ENCODE measurements around the gene AGPAT3. TPM values are rescaled to one million over a fixed set of nuclear protein-coding genes. Genes with fewer than 3 reads are reported as not detected.

The AGPAT3 gene
- total and polyA plus RNA-seq, 8 donors, result 9.9 to 83.1 (median 36.7) TPM

DNA sequence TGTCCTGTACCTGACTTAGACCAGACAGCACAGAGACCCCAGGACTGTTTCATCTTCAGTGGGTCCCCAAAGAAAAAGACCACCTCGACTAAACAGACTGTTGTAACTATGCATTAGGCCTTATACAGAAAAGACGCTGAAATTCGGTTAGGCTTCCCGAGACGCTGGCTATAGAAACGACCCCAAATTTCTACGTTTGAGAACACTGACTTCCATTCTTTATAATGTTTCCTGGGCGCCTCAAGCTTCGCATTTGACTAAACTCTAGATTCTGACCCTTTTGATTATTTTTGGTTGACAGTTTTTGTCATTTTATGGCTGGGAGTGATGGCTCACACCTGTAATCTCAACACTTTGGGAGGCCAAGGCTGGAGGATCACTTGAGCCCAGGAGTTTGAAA, 146.1 kb downstream of the AGPAT3 start:
- Histone ChIP-seq H3K4me1 (peaks cover 9 to 48% (median 40%) of the 10 kb centered on the region in 4 donors), H3K36me3 (no peaks in the 10 kb centered on the region), H3K4me3 (peak overlapping the region; percentile 88 to 97 (median 93)), H3K27ac (peak overlapping the region in 4 of 5 donors; percentile 94 to 98 (median 96)), H3K27me3 (no peaks in the 10 kb centered on the region), H3K9me3 (no peaks in the 10 kb centered on the region)
- 81 to 86% (median 83%) methylated on average over 9 of the region's 9 CpGs for WGBS, 5 donors
- no peak for DNase-seq
- intact Hi-C loops (cut with DNase I; ENCODE audit: low total_unique reads), result no loop called here
- TF ChIP-seq POLR2AphosphoS5 (IDR thresholded peaks at IDR 0.05) (no peak), EP300 (IDR thresholded peaks at IDR 0.05) (no peak), POLR2A (IDR thresholded peaks at IDR 0.05) (no peak)
- TF ChIP-seq, protein P1, sequence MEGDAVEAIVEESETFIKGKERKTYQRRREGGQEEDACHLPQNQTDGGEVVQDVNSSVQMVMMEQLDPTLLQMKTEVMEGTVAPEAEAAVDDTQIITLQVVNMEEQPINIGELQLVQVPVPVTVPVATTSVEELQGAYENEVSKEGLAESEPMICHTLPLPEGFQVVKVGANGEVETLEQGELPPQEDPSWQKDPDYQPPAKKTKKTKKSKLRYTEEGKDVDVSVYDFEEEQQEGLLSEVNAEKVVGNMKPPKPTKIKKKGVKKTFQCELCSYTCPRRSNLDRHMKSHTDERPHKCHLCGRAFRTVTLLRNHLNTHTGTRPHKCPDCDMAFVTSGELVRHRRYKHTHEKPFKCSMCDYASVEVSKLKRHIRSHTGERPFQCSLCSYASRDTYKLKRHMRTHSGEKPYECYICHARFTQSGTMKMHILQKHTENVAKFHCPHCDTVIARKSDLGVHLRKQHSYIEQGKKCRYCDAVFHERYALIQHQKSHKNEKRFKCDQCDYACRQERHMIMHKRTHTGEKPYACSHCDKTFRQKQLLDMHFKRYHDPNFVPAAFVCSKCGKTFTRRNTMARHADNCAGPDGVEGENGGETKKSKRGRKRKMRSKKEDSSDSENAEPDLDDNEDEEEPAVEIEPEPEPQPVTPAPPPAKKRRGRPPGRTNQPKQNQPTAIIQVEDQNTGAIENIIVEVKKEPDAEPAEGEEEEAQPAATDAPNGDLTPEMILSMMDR (IDR thresholded peaks at IDR 0.05), result no peak

DNA sequence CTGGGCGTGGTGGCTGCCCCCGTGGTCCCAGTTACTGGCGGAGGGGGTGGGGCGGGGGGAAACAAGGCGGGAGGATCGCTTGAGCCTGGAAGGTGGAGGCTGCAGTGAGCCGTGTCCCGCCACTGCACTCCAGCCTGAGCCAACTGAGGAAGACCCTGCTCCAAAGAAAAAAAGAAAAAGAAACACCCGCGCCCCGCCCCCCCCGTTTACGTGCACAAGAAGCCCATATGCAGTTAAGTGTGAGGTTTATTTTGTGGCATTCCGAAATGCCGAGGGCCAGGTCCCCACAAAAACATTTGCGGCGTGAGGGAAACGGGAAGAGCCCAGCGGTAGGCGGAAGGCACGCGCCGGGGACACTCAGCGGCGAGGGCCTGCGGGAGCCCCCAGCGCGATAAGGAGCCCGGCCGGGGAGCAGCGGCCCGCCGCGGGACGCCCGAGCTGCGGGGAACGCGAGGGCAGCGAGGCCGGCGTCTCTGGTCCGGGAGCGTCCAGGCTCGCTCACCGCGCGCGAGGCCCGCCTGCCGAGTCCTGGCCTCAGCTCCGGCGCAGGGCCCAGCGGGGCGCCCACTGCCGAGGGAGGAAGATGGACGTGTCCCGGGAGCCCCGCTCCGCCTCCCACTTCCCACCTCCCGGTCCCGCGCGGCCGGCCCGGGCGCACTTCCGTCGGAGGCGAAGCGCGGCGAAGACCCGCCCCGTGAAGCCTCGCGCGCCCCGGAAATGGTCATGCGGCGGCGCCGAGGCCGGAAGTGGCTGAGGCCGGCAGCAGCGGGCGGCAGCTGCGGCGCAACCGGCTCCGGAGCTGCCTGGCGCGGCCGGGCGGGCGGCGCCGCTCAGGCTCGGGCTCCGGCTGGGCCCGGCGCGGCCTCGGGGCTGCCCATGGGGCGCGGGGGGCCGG, 146.8 kb downstream of the AGPAT3 start, which contains the start of gene TRAPPC10:
TRAPPC10 (plus strand) TSS at position 731 of the 895 bp plus-strand sequence. CDS start 185 bp downstream, outside the sequence.
- peak within 1 kb of the TSS; percentile 94 to 98 (median 96) for H3K27ac ChIP-seq
- no peaks in the 10 kb centered on the region for H3K36me3 ChIP-seq
- WGBS, 5 donors, result 0 to 1% (median 0%) methylated on average over 36 to 107 of the region's 107 CpGs
- TF ChIP-seq POLR2AphosphoS5 (IDR thresholded peaks at IDR 0.05) (peak; percentile 93 to 98 (median 95)), EP300 (IDR thresholded peaks at IDR 0.05) (no peak)
- intact Hi-C loops (cut with DNase I; ENCODE audit: low total_unique reads), result no loop called here
- H3K4me1 ChIP-seq, result peaks cover 9 to 50% (median 44%) of the 10 kb centered on the region in 4 donors
- H3K27me3 ChIP-seq, result no peaks in the 10 kb centered on the region
- H3K9me3 ChIP-seq, result no peaks in the 10 kb centered on the region
- peak; percentile 87 to 97 for DNase-seq
- H3K4me3 ChIP-seq, result peak within 1 kb of the TSS; percentile 88 to 97 (median 93)

DNA sequence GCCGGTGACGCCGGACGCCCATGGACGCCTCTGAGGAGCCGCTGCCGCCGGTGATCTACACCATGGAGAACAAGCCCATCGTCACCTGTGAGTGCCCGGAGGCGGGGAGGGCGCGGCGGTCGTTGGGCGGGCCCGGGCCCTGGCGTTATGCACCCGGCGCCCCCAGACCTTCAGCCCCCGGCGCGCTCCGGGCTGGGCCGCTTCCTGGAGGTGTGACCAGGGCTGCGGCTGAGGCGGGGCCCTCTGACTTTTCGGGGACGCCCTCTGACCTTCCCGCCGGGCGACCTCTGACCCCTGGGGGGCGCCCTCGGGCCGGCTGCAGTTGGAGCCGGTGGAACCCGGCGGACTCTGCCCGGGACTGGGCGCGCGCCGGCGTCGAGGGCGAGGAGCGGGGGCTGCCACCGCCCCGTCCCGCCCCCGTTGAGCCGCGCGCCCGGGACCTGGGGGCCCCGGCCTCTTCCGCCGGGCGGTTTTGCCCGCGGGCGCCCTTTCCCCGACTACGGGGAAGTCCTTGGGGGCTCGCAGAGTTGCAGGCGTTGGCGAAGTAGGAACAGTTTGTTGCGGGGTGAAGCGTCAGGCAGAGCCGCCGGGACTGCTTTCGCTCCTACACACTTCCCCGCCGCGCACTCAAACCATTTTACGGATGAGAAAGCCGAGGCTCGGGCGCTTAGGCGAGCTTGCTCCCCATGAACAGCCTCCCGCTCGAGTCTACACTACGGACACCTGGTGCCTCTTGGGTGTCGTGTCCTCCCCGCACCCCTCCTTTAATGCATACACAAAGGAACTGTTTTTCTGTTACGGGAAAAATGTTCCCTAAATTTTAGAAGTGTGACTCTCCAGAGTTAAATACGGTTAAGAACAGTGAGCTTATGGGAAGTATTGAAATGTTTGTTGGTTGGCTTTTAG, 147.7 kb downstream of the AGPAT3 start:
- peaks cover 9 to 59% (median 52%) of the 10 kb centered on the region in 4 donors for H3K4me1 ChIP-seq
- peak overlapping the region; percentile 88 to 97 (median 93) for H3K4me3 ChIP-seq
- TF ChIP-seq EP300 (IDR thresholded peaks at IDR 0.05) (no peak), POLR2A (IDR thresholded peaks at IDR 0.05) (no peak), POLR2AphosphoS5 (IDR thresholded peaks at IDR 0.05) (no peak)
- TF ChIP-seq, protein P1 (IDR thresholded peaks at IDR 0.05), result no peak
- peak; percentile 55 to 79 for DNase-seq
- H3K36me3 ChIP-seq, result no peaks in the 10 kb centered on the region
- no peaks in the 10 kb centered on the region for H3K9me3 ChIP-seq
- H3K27ac ChIP-seq, result peak overlapping the region; percentile 94 to 98 (median 96)
- 0% methylated on average over 15 to 87 of the region's 87 CpGs for WGBS, 5 donors
- H3K27me3 ChIP-seq, result no peaks in the 10 kb centered on the region
- intact Hi-C loops (cut with DNase I; ENCODE audit: low total_unique reads), result no loop called here

- Histone ChIP-seq H3K36me3 (no peaks in the 10 kb centered on the region), H3K27ac (peak overlapping the region; percentile 33 to 98 (median 96)), H3K4me1 (peaks cover 15 to 64% (median 59%) of the 10 kb centered on the region in 4 donors), H3K4me3 (peak overlapping the region; percentile 88 to 97 (median 93)), H3K9me3 (no peaks in the 10 kb centered on the region), H3K27me3 (no peaks in the 10 kb centered on the region)
- 8 to 18% (median 10%) methylated on average over 8 of the region's 8 CpGs for WGBS, 5 donors
- intact Hi-C loops (cut with DNase I; ENCODE audit: low total_unique reads), result no loop called here
- peak in 1 of 2 donors; percentile 37 for DNase-seq
- TF ChIP-seq EP300 (IDR thresholded peaks at IDR 0.05) (no peak), POLR2A (IDR thresholded peaks at IDR 0.05) (no peak), POLR2AphosphoS5 (IDR thresholded peaks at IDR 0.05) (no peak)
- TF ChIP-seq, protein P1 (IDR thresholded peaks at IDR 0.05), result no peak
Observed at GRCh38 chr21:44013380-44014088, 148.5 kb downstream of the AGPAT3 start.
